Mucosa of rectum (tissue), 2 donors: ENCODE data around the gene FOXK1.
A peak's percentile ranks its signal among the peaks of the same experiment; 100 is the strongest.
"Not testable (repeated sequence)": the region's sequence is repeated elsewhere in the genome, so short reads cannot be mapped to it uniquely, and the experiment has no call there.

ENCODE experiments used
- H3K27ac ChIP-seq, 2 donors: one replicate each; pipeline ENCODE4 v1.7.0; 2013; ENCODE audit warnings: inconsistent platforms in 2 of 2, low read depth in 2 of 2, low read length in 2 of 2
- H3K27me3 ChIP-seq, 2 donors: one replicate each; pipeline ENCODE4 v1.7.0; 2013; ENCODE audit warnings: low read length in 2 of 2; ENCODE audit not compliant: control insufficient read depth in 2 of 2, insufficient read depth in 2 of 2
- H3K36me3 ChIP-seq, 2 donors: one replicate each; pipeline ENCODE4 v1.7.0; 2013; ENCODE audit warnings: low read length in 2 of 2; ENCODE audit not compliant: control insufficient read depth in 2 of 2, insufficient read depth in 2 of 2
- H3K4me1 ChIP-seq, 2 donors: one replicate each; pipeline ENCODE4 v1.7.0; 2013; ENCODE audit warnings: low read length in 2 of 2, mild to moderate bottlenecking in 1 of 2; ENCODE audit not compliant: control insufficient read depth in 2 of 2, insufficient read depth in 2 of 2
- H3K4me3 ChIP-seq, 2 donors: one replicate each; pipeline ENCODE4 v1.7.0; 2013; ENCODE audit warnings: low read length in 2 of 2
- H3K9ac ChIP-seq, 2 donors: one replicate each; pipeline ENCODE4 v1.7.0; 2013; ENCODE audit warnings: low read length in 2 of 2, low read depth in 1 of 2, mild to moderate bottlenecking in 1 of 2
- H3K9me3 ChIP-seq, 2 donors: one replicate each; pipeline ENCODE4 v1.7.0; 2013; ENCODE audit warnings: low read length in 2 of 2; ENCODE audit not compliant: control insufficient read depth in 2 of 2
- donor health status: healthy.
- donor health status: Normal muscosa, but diverticular disease.

FOXK1 gene

GRCh38 chr7:4683884-4684565 lies 1.9 kb downstream of the FOXK1 start:
- H3K4me1 ChIP-seq, result peaks cover 14 to 20% of the 10 kb centered on the region in 2 donors
- no peaks in the 10 kb centered on the region for H3K9me3 ChIP-seq
- H3K4me3 ChIP-seq, result peak overlapping the region; percentile 72 to 86
- no peaks in the 10 kb centered on the region for H3K27me3 ChIP-seq
- peak overlapping the region; percentile 88 to 90 for H3K9ac ChIP-seq
- H3K36me3 ChIP-seq, result peaks cover 0 to 6% of the 10 kb centered on the region in 2 donors
- H3K27ac ChIP-seq, result peak overlapping the region; percentile 92 to 93

DNA sequence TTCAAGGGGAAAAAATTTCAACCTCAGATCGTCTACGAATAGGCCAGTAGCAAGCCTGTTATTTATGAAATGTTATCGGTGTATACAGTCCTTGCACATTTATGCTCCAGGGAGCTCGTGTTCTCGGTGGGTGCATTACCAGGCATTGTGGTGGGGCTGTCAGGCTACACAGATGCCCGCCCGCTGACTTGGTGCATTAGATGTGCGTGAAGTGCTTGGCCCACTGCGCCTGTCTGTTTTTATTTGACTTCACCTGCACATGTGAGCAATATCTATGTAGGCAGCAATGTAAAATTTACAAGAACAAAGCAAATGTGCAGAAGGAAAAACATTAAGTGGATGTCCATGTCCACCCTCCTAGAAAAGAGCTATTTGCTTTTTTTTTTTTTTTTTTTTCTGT lies 2.8 kb downstream of the FOXK1 start:
- Histone ChIP-seq H3K9ac (peak overlapping the region in 1 of 2 donors; percentile 88), H3K27ac (peak overlapping the region in 1 of 2 donors; percentile 93), H3K36me3 (peaks cover 0 to 6% of the 10 kb centered on the region in 2 donors), H3K9me3 (no peaks in the 10 kb centered on the region), H3K27me3 (no peaks in the 10 kb centered on the region), H3K4me3 (peak overlapping the region in 1 of 2 donors; percentile 86), H3K4me1 (peaks cover 16 to 20% of the 10 kb centered on the region in 2 donors)

DNA sequence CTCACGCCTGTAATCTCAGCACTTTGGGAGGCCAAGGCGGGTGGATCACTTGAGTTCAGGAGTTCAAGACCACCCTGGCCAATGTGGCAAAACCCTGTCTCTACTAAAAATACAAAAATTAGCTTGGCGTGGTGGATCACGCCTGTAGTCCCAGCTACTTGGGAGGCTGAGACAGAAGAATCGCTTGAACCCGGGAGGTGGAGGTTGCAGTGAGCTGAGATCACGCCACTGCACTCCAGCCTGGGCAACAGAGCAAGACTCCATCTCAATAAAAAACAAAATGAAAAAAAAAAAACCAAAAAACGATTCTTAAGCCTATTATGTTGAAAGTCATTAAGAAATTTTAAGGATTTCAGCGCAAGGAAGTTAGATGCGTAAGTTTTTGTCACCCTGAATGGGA lies 3.6 kb downstream of the FOXK1 start:
- H3K4me1 ChIP-seq, result peaks cover 17 to 20% of the 10 kb centered on the region in 2 donors
- not testable (repeated sequence) for H3K27ac ChIP-seq, H3K9ac ChIP-seq, H3K4me3 ChIP-seq, H3K9me3 ChIP-seq, H3K27me3 ChIP-seq, H3K36me3 ChIP-seq

GRCh38 chr7:4687956-4688355 lies 5.9 kb downstream of the FOXK1 start:
- Histone ChIP-seq H3K4me1 (peaks cover 17 to 24% of the 10 kb centered on the region in 2 donors), H3K27me3 (no peaks in the 10 kb centered on the region), H3K9ac (no peak overlapping the region), H3K4me3 (no peak overlapping the region), H3K36me3 (peaks cover 0 to 6% of the 10 kb centered on the region in 2 donors), H3K27ac (no peak overlapping the region), H3K9me3 (no peaks in the 10 kb centered on the region)

DNA sequence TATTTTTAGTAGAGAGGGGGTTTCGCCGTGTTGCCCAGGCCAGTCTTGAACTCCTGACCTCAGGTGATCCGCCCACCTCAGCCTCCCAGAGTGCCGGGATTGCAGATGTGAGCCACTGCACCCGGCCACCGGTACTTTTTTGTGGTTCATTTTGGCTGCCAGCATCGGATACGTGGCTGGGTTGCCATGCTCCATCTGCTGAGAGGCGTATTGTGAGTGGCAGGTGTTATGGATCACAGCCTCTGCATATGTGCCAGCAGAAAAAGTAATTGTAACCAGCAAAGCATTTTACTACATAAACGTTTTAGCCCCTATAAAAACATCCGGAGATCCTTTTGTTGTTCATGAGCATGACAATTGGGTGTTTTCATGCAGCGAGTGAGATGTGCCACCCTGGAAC lies 7.1 kb downstream of the FOXK1 start:
- no peak overlapping the region for H3K9ac ChIP-seq
- no peaks in the 10 kb centered on the region for H3K27me3 ChIP-seq
- no peaks in the 10 kb centered on the region for H3K9me3 ChIP-seq
- H3K36me3 ChIP-seq, result peaks cover 0 to 6% of the 10 kb centered on the region in 2 donors
- no peak overlapping the region for H3K4me3 ChIP-seq
- peaks cover 10 to 14% of the 10 kb centered on the region in 2 donors for H3K4me1 ChIP-seq
- no peak overlapping the region for H3K27ac ChIP-seq

- Histone ChIP-seq H3K27me3 (no peaks in the 10 kb centered on the region), H3K4me3 (peak overlapping the region in 1 of 2 donors; percentile 33), H3K9ac (no peak overlapping the region), H3K27ac (no peak overlapping the region), H3K36me3 (peaks cover 0 to 6% of the 10 kb centered on the region in 2 donors), H3K9me3 (no peaks in the 10 kb centered on the region), H3K4me1 (peaks cover 6 to 9% of the 10 kb centered on the region in 2 donors)
These were observed 7.6 kb downstream of the FOXK1 start for GRCh38 chr7:4689668-4690067.

- no peak overlapping the region for H3K9ac ChIP-seq
These were observed 9.1 kb downstream of the FOXK1 start for GRCh38 chr7:4690953-4691856.

DNA sequence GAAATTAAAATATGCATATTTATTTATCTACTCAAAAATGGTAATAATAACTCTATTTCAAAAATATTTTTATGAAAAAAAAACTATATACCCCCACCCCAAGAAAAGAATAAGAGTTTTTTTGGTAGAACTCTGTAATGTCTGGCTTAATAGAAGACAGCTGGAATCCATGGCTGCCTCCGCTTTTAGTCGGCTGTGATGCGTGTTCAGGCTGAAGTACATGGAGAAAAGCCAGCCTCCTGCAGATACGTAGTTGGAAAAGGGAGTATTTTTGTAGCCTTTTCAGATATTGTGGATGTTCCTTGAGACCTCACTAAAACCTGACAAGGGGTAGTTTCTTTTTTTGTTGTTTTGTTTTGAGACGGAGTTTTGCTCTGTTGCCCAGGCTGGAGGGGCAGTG lies 10.0 kb downstream of the FOXK1 start:
- H3K4me3 ChIP-seq, result no peak overlapping the region
- H3K9ac ChIP-seq, result no peak overlapping the region
- no peaks in the 10 kb centered on the region for H3K27me3 ChIP-seq
- H3K4me1 ChIP-seq, result peaks cover 3 to 5% of the 10 kb centered on the region in 2 donors
- no peaks in the 10 kb centered on the region for H3K9me3 ChIP-seq
- H3K27ac ChIP-seq, result no peak overlapping the region
- H3K36me3 ChIP-seq, result peaks cover 0 to 4% of the 10 kb centered on the region in 2 donors

More at GRCh38 chr7:4690953-4691856, 9.1 kb downstream of the FOXK1 start:
- Histone ChIP-seq H3K4me3 (no peak overlapping the region), H3K27ac (no peak overlapping the region), H3K36me3 (peaks cover 1 to 2% of the 10 kb centered on the region in 2 donors), H3K4me1 (peaks cover 3 to 5% of the 10 kb centered on the region in 2 donors), H3K9me3 (no peaks in the 10 kb centered on the region), H3K27me3 (no peaks in the 10 kb centered on the region)

DNA sequence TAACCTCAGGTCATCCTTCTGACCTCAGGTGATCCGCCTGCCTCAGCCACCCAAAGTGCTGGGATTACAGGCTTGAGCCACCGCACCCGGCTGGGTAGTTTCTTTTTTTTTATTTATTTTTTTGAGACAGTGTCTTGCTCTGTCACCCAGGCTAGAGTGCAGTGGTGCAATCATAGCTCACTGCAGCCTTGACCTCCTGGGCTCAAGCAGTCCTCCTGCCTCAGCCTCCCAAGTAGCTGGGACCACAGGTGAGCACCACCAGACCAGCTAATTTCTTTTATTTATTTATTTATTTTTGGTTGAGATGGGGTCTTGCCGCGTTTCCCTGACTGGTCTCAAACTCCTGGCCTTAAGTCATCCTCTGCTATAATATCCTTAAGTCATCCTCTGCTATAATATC lies 10.5 kb downstream of the FOXK1 start:
- not testable (repeated sequence) for H3K36me3 ChIP-seq, H3K4me1 ChIP-seq, H3K9ac ChIP-seq, H3K27ac ChIP-seq, H3K27me3 ChIP-seq, H3K4me3 ChIP-seq, H3K9me3 ChIP-seq

DNA sequence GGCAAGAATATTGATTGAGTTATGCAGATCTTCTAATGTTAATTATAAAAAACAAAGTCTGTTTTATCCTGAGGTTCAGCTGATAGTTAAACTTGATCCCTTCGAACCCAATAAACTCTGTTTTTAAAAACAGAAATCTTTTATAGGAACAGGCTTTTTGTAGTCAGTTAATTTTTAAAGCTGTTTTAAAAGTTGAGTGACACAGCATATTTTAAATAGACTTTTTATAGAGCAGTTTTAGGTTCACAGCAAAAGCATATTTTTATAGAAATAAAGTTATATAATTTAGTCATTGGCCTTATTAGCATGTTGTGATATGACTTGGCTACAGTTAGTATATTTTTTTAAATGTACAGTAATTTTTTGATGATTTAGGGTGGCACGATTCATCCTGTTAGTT lies 11.1 kb downstream of the FOXK1 start:
- H3K27me3 ChIP-seq, result no peaks in the 10 kb centered on the region
- no peaks in the 10 kb centered on the region for H3K9me3 ChIP-seq
- peaks cover 3 to 5% of the 10 kb centered on the region in 2 donors for H3K4me1 ChIP-seq
- H3K27ac ChIP-seq, result no peak overlapping the region
- H3K9ac ChIP-seq, result no peak overlapping the region
- no peak overlapping the region for H3K4me3 ChIP-seq
- peaks cover 0 to 4% of the 10 kb centered on the region in 2 donors for H3K36me3 ChIP-seq
